Measurements from ENCODE around the gene KRT14.

DNA sequence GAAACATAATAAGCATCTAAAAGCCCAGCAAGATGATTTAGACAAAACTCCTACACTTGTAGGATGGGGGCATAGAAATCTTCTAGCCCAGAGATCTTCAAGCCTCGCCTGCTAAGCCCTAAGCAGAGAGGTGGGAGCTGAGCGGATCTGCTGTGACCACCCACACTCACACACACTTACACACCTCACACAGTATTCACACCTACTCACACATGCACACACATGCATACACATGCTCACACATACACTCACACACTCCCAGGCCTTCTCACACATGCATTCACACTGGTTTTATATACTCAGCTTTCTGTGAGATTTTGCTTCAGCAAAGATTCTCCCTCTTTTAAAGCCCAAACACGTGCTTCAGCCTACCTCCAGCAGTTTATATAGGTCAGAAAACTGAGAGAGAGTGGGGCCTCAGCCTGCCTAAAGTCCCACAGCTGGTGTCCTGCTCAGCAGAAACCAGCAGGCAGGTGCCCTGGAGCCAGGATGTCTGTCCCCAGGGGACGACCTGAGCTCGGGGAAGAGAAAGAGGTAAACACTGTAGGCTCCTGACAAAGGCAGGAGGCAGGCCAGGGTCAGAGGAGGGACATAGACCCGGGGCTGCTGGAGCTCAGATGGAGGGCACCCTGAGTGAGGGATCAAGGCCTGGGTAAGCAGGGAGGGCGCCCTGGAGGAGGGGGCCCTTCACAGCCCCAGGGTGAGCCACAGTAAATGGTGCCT is 46.6 kb downstream of the KRT14 start:
- TF ChIP-seq, protein P1, sequence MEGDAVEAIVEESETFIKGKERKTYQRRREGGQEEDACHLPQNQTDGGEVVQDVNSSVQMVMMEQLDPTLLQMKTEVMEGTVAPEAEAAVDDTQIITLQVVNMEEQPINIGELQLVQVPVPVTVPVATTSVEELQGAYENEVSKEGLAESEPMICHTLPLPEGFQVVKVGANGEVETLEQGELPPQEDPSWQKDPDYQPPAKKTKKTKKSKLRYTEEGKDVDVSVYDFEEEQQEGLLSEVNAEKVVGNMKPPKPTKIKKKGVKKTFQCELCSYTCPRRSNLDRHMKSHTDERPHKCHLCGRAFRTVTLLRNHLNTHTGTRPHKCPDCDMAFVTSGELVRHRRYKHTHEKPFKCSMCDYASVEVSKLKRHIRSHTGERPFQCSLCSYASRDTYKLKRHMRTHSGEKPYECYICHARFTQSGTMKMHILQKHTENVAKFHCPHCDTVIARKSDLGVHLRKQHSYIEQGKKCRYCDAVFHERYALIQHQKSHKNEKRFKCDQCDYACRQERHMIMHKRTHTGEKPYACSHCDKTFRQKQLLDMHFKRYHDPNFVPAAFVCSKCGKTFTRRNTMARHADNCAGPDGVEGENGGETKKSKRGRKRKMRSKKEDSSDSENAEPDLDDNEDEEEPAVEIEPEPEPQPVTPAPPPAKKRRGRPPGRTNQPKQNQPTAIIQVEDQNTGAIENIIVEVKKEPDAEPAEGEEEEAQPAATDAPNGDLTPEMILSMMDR (IDR thresholded peaks at IDR 0.05; ENCODE audit: borderline replicate concordance, extremely low read depth, low read length, poor library complexity, severe bottlenecking) = no peak
- TF ChIP-seq EZH2 (IDR thresholded peaks at IDR 0.05; ENCODE audit: borderline replicate concordance, low read depth, low read length, severe bottlenecking) = no peak
